ENCODE results near the gene IFI27L2. TPM values are rescaled to one million over a fixed set of nuclear protein-coding genes. Genes with fewer than 3 reads are reported as not detected.
"Not testable (repeated sequence)": the region's sequence is repeated elsewhere in the genome, so short reads cannot be mapped to it uniquely, and the experiment has no call there.

Gene IFI27L2, protein sequence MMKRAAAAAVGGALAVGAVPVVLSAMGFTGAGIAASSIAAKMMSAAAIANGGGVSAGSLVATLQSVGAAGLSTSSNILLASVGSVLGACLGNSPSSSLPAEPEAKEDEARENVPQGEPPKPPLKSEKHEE
- 68.9 and 99.6 TPM in 2 replicates for total RNA-seq (2014; rRNA removed; shearing (Covaris generic))
- 46.0 and 51.0 TPM in 2 replicates for polyA plus RNA-seq (2014; cell fraction: nucleus; rRNA removed)

DNA sequence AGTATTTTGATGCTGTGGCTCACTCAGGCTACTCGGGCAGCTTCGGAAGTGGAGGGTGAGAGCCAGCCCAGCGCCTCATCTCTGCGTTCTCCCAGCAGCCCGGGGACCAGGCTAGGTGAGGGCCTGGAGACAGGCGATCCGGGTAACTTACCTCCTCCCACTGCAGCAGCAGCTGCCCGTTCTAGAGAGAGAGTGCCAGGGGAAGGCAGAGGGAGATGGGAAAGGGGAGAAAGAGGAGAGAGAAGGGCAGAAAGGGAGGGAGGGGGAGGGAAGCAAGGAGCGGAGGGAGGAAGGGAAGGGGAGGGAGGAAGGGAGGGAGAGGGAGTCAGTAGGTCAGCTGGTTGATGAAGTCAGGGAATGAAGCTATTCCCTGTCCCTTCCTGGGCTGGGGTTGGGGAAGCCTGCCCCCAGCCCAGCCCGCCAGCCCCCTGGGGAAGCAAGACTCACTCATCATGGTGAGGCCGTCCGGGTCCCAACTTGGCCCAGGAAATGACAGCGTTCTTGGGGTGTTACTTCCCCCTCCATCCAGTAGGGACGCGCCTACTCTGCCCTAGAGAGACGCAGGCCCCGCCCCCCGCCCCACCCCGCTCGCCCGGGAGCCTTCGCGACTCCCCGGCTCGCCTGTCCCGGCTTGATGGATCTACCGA lies at the start of gene IFI27L2:
TSS of gene IFI27L2 (minus strand) at position 494 of the 647 bp plus-strand sequence. CDS start at position 454, 40 bp downstream.
- DNase-seq (ENCODE audit: extremely low read depth, low read depth), result peak; percentile 76

DNA sequence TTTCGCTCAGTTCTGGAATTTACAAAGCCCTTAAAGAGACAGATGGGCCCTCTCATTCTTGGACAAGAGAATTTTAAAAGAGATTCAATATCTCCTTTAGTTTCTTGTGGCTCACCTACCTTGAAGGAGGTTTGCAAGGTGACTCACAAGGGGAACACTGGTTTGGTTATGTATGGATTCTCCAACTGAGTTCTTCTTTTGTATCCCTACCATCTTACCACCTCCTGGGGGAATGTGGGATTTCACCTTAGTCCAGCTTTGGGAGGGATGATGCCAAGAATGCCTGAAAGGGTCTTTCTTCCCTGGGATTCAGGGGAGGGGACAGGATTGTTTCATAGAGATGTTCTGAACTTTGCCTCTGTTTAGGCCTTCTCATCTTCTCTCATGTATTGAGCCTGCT lies 48.4 kb upstream of the IFI27L2 start:
- no peak for DNase-seq (ENCODE audit: extremely low read depth, low read depth)

DNA sequence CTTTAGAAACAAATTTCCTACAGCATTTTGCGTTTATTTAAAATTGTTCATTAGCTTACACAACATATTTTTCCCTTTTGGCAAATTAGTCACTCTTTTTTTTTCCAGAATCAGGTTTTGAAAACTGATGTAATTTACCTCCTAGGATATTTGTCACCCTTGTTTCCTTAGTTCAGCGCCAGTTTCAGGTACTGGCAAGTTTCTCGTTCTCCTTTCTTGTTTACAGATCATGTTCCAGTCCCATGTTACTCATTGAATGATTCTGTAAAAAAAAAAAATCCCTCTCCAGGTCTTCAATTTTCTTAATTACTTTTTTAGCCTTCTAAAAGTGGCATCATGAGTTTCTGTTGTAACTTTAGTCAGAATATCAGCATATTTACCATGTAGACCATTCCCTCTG lies 47.4 kb upstream of the IFI27L2 start:
- DNase-seq (ENCODE audit: extremely low read depth, low read depth), result no peak

DNA sequence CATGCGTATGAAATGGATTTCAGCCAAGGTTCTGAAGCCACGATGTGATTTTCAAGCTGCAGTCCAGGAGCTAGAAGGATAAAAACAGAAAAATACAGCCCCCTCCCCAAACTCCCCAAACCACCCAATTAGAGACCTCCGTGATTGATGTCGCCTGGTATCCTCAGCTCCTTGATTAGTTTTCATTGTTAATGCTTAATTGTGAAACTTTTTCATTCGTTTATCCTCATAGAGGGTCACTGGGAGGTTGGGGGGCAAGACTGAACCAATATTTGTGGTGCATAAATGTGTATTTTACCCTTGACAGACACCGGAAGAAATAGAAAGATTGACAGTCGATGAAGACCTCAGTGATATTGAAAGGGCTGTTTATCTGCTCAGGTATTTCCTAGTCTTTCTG lies 46.3 kb upstream of the IFI27L2 start:
- no peak for DNase-seq (ENCODE audit: extremely low read depth, low read depth)

DNA sequence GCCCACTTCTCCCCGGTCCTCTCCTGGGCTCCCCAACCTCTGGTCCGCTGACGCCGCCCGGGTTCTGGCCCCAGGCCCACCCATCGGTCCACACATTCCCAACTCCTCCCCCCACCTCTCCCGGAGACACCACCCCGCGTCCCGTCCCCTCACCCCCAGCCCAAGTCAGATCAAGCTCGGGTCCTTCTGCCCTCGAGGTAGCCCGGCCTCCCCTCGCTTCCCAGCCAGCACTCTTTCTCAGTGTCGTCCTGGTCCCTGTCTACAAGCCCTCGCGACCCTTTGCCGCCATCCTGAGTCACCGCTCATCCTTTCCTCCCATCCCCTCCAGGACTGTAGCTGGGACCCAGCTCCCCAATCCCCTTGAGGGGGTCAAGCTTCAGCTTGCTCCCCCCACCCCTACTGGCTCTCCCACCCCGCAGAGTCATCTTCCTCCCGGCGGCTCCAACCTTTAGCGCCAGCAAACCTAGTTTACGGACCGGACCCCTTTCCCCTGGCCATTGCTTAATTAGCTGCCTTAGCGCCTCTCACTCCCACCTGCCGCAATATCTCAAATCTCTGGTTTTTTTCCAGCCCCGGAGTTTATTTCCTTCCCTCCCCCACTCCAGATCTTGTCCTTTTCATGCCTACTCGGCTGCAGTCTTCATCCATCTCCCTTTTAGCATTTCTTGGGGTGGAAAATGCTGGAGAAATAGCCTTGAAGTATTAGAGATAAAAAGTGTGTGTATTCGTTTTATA lies 45.8 kb upstream of the IFI27L2 start:
- no peak for DNase-seq (ENCODE audit: extremely low read depth, low read depth)

DNA sequence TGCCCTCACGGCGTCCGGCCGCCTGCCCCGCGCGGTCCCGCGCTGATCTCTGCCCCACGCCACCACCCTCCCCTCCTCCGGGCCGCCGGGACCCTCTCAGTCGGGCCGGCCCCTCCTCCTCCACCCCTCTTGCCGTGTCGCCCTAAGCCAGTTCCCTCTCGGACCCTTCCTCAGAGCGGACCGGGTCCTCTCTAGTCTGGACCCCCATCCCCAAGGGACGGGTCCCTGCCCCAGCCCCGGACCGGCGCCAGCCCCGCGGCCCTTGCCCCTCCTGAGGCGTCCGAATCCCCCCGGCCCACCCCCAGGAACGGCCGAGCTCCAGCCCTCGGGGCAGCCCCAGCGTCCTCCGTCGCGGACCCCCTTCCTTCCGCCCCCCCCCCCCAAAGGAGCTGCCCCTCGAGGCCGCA lies 45.2 kb upstream of the IFI27L2 start:
- no peak for DNase-seq (ENCODE audit: extremely low read depth, low read depth)

DNA sequence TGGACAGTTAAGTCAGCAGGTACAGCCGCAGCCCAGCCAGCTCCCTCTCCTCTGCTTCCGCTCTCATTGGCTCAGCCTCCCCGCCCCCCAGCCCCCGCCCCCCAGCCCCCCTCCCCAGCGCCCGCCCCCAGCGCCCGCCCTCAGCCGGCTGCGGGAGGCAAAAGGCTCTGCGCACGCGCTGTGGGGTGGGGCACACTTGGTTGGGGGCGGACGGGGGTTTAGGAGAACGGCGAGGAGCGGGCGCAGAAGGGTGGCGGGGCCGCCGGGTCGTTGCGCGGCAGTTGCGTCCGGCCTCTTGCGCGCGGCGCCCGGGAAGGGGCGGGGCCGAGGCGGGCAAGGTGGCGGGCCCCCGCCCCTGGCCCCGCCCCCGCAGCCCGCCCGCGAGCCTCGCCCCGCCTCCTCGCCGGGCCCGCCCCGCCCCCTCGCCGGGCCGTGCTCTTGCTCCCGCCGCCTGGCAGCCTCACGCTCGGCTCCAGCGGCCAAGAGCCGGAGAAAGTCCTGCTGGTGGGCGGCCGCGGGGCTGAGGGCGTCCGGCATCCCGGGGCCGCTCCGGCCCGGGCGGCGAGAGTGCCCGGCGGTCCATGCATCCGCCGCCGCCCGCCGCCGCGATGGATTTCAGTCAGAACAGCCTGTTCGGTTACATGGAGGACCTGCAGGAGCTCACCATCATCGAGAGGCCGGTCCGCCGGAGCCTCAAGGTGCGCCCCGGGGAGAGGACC lies 44.6 kb upstream of the IFI27L2 start, which contains the start of gene PPP4R4:
TSS of gene PPP4R4 (plus strand) at position 438 of the 719 bp plus-strand sequence. CDS start at position 582, 144 bp downstream.
- peak; percentile 70 for DNase-seq (ENCODE audit: extremely low read depth, low read depth)

DNA sequence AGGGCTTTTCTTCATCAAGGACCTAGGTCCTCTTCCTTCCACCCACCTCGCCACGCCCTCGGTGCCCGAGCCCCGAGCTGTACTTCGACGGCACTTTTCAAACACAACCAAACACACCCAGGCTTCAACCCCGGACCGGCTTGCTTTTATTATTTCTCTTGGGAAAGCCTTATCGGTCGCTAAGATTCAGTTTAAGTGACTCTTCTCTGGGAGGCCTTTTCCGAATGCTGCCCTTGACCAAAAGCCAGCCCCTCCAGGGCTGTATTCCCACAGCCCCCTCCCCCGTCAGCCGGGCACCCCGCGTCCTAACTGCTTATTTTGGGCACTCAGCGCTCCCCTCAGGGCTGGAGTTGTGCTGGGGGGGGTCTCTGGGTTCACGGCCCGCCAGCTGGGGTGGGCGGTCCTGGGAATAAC lies 44.1 kb upstream of the IFI27L2 start:
- DNase-seq (ENCODE audit: extremely low read depth, low read depth), result no peak

DNA sequence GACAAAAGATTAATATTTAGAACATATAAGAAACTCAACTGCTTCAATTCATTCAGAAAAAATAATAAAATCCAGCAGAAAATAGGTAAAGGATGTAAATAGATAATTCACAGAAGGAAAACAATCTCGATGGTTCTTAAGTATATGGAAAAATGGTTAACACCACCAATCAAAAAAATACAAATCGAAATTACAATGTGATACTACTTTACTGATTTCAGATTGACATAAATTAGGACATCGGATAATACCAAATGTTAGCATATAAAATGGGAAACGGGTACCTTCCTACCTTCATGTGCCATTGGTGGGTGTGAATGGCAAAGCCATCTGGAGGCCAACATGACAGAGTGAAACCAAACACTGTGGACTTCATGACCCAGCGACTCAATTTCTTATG lies 43.1 kb upstream of the IFI27L2 start:
- no peak for DNase-seq (ENCODE audit: extremely low read depth, low read depth)

DNA sequence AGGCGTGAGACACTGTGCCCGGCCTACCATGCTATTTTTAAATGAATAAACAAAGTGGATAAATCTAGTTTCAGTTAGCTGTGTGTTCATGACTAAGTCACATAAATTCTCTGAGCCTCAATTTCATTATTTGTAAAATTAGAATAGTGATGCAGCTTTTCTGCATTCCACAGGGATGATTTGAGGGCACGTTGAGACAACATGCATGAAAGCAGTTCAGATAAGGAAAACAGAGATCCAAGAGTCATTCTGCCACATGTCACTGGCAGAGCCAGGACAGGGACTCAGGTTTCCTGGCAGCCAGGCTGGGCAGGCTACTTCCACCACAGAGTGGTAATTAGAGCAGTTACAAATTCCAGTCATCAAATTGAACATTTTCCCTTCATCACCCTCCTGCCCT lies 41.8 kb upstream of the IFI27L2 start:
- DNase-seq (ENCODE audit: extremely low read depth, low read depth), result no peak

DNA sequence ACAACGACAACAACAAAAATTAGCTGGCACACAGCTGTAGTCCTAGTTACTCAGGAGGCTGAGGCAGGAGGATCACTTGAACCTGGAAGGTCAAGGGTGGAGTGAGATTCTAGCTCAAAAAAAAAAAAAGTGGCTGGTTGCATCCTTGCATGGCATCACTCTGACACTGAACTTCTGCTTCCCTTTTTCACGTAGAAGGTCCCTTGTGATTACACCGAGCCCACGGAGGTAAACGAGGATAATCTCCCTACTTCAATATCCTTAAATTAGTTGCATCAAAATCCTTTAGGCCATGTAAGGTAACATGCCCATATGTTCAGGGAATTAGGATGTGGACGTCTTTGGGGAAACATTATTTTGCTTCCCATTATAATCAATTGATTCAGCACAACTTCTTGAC lies 40.7 kb upstream of the IFI27L2 start:
- DNase-seq (ENCODE audit: extremely low read depth, low read depth), result no peak

DNA sequence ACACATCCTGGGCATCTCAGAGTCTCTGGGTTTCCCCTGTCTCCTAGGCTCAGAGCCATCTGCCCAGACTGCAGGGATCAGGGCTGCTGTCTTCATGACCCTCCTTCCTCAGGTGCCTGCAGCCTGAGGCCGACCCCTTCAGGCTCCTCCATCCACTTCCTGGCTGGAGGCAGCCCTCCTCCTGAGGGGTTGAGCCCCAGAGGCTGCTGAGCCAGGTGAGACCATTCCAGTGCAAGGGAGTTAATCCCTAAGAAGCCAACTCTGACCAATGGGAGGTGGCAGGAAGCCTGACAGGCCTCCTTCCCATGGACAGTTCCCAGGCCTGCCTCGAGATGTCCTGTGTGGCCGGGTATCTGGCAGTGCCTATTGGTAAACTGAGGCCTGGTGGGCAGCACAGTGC lies 36.3 kb upstream of the IFI27L2 start:
- no peak for DNase-seq (ENCODE audit: extremely low read depth, low read depth)

DNA sequence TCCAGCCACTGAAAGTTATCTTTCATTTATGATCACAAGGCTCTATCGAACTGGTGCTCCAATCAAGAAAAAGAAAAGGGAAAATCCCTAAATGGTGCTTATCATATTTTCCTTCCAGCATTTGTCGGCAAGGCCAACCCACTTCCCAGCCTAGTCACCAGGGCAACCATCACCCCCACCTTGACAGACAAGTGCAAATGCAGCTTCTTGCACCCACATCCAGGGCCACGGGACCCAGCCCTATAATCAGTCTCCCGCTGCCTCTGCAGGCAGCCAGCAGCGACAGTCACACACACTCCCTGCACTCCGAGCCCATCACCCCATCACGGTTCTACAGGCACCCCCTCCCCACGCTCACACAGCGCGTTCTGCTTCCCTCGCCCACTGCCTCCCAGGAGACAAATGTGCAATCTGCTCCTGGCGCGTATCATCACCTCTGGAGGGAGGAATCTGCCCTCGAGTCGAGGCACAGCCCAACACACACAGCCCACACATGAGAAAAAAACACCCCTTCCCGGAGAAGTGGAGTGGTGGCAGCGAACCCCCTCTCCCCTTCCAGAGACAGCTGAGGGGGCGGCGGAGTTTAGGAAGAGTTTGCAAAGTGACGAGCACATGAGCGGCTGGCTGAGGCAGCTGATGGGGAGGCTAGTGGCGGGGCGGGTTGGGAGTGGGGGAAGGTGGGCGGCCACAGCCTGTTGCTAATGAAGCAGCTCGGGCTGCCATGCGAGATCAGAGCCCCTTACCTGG lies 35.5 kb upstream of the IFI27L2 start:
- no peak for DNase-seq (ENCODE audit: extremely low read depth, low read depth)

DNA sequence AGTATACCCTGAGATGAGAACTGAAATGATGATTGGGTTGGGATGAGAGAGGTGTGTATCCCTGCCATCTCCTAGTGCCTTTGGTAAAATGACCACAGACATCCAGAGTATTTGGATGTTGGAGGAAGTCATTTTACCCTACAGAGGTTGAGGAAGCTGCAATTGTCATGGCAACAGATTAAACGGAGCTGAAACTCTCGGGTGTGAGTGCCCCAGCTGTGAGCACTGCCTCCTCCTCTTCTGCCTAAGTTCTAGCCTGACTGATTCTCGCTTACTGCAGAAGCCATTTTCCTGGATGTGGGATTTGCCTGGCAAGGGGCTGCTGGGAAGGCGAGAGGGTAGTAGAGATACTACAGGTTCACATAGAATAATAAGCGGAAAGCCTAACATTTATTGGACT lies 34.4 kb upstream of the IFI27L2 start:
- DNase-seq (ENCODE audit: extremely low read depth, low read depth), result no peak

DNA sequence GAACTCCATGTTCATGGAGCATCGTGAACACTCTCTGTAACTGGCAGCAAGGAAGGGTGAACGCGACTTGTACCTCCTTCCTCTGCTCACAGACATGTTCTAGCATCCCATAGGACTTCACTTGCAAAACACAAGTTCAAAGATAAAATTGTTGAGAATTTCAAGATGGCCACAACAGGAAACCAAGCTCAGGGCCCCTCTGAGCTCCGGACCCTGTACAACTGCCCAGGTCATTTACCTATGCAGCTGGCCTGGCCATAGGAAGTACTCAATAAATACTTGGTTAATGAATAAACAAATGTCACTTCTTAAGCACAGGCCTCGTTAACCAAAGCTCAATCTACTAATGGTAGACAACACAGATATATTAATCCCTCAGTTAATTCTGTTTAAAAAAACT lies 33.1 kb upstream of the IFI27L2 start:
- DNase-seq (ENCODE audit: extremely low read depth, low read depth), result no peak

DNA sequence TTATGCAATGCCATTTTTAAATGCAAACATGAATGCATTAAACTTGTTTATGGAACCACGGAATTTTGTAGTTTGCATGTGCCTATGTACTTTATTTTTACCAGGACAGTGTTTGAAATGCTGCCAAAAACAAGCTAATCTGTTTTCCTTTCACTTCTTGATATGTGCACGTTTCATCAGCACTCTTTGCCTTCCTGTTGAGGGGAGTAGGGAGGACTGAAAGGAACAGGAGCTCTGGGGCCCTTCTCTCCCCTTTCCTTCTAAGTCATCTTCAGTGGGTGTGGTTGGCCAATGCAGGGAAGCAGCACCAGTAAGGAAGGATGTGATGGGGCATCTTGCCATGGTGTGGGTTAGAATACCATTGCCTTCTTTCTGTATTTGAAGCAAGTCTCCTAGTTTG lies 32.6 kb upstream of the IFI27L2 start:
- no peak for DNase-seq (ENCODE audit: extremely low read depth, low read depth)

DNA sequence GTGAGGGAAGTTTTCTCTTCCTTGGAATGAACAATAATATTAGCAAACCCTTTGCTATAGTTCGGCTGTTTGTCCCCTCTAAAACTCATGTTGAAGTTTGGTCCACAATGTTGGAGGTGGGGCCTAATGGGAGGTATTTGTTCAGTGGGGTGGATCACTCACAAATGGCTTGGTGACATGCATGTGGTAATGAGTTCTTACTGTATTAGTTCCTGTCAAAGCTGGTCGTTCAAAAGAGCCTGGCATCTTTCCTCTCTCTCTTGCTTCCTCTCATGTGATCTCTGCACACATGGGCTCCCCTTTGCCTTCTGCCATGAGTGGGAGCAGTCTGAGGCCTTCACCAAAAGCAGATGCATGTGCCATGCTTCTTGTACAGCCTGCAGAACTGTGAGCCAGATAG lies 31.7 kb upstream of the IFI27L2 start:
- DNase-seq (ENCODE audit: extremely low read depth, low read depth), result no peak

DNA sequence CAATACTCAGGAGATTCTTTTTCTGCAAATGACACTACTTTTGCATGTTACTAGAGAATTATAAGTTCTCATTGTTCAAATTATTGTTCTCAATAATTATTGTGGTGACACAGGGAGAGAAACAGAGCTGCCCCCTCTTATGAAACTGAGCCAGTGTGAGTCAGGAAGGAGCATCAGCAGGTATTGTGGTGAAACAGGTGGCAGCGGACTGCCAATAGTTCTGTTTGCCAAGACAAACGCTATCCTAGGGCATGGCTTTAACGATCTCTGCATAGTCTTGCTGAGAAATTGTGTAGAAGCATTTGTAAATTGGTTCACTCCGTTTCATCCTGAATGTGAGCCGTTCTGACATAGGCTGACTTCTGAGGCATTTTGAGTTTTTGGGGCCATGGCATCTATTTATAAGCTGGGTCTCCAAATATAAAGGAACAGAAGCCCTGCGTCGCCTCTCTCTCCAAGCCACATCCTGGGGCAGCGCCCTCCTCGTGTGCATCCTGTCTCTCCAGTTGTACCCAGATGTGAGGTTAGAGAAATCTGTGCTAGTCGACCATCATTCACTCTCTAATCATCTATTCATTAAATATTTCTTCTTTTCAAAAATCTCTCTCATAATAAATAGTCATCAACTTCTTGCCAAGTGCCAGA lies 29.0 kb upstream of the IFI27L2 start:
- no peak for DNase-seq (ENCODE audit: extremely low read depth, low read depth)

DNA sequence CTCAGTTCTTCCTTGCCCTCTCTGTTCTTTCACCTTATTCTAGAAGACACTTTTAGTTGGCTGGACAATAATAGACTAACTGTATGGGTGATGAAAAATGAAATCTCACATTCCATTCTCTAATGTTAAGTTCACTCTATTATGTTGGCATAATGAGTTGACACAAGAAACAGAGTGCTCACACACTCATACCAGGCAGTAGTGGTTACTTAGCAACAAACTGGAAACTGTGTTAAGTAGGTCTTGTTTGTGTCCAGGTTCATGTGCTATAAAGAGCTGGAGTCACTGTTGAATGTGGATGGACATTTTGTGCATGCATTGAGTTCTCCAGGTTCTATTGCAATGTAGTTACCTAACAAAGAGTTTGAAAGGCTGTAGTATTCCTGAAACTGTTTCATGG lies 27.8 kb upstream of the IFI27L2 start:
- no peak for DNase-seq (ENCODE audit: extremely low read depth, low read depth)

DNA sequence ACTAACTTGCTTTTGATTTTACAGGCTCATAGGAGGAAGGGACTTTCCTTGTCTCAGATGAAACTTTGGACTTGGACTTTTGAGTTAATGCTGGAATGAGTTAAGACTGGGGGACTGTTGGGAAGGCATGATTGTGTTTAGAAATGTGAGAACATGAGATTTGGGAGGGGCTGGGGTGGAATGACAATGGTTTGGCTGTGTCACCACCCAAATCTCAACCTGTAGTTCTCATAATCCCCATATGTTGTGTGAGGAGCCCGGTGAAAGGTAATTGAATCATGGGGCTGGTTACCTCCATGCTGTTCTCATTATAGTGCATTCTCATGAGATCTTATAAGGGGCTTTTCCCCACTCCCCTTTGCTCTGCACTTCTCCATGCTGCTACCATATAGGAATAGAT lies 26.7 kb upstream of the IFI27L2 start:
- not testable (repeated sequence) for DNase-seq (ENCODE audit: extremely low read depth, low read depth)
